NB4 (cell line): ENCODE results near the gene CDH4.

Source experiments
- DNase-seq: peaks from one replicate; pipeline ENCODE4 v3.0.0; 2010; ENCODE audit warnings: low read depth
- H3K4me3 ChIP-seq: one replicate; pipeline ENCODE4 v1.5.1; 2011; ENCODE audit warnings: mild to moderate bottlenecking, low read depth, low read length, moderate library complexity
- MYC ChIP-seq: IDR thresholded peaks from 2 replicates; pipeline ENCODE4 v1.6.1; 2011; ENCODE audit warnings: low read depth, low read length
- POLR2A ChIP-seq: IDR thresholded peaks from 2 replicates; pipeline ENCODE4 v1.6.1; 2011; ENCODE audit warnings: mild to moderate bottlenecking; ENCODE audit not compliant: insufficient read length; ENCODE audit errors: extremely low read depth
- TF ChIP-seq, protein P1 (sequence below): IDR thresholded peaks from one replicate; pipeline ENCODE4 v1.5.1; 2012; ENCODE audit warnings: low read depth, low read length
- TF ChIP-seq, protein P2 (sequence below): IDR thresholded peaks from 2 replicates; pipeline ENCODE4 v1.6.1; 2011; ENCODE audit warnings: low read depth, low read length

Gene CDH4

DNA sequence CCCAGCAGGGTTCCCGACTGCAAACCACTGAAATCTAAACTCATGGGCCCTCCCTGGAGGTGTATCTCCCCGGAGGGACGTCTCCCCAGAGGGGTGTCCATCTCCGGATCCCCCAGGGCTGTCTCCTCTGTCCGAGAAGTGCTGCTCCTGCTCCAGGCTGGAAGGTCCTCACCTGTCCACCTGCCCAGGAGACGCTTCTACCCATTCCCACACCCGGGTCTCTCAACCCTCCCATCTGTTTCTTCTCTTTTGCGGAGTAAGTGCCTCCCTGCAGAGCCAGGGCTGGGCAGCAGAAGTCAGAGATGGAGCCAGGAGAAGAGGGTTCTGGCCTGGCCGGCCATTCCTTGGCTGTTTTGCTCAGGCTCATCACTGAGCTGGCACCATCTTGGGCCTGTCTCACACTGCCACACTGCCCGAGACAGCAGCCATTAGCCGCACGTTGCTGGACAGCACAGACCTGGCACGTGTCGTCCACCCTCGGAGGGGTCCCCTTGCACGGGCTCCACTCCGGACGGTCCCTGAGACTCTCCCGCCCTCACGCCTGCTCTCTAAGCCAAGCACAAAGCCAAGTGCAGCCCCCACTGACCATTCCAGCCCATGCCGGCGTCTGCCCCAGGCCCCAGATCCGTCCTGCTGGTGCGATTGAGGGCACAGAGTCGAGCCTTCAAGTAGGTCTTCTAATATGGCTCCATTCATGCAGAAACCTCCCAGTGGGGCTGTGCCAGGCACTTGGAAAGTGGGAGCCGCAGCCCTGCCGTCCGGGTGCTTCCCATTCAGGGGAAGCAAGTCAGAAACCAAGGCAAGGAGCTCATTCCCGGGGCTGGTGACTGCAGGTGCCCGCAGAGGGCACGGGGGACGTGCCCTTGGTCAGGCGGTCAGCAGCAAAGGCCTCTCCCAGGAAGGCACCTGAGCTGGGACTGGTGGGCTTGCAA is 445.9 kb downstream of the CDH4 start:
- no peak for TF ChIP-seq MYC
- TF ChIP-seq, protein P1, sequence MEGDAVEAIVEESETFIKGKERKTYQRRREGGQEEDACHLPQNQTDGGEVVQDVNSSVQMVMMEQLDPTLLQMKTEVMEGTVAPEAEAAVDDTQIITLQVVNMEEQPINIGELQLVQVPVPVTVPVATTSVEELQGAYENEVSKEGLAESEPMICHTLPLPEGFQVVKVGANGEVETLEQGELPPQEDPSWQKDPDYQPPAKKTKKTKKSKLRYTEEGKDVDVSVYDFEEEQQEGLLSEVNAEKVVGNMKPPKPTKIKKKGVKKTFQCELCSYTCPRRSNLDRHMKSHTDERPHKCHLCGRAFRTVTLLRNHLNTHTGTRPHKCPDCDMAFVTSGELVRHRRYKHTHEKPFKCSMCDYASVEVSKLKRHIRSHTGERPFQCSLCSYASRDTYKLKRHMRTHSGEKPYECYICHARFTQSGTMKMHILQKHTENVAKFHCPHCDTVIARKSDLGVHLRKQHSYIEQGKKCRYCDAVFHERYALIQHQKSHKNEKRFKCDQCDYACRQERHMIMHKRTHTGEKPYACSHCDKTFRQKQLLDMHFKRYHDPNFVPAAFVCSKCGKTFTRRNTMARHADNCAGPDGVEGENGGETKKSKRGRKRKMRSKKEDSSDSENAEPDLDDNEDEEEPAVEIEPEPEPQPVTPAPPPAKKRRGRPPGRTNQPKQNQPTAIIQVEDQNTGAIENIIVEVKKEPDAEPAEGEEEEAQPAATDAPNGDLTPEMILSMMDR: no peak
- TF ChIP-seq, protein P2, sequence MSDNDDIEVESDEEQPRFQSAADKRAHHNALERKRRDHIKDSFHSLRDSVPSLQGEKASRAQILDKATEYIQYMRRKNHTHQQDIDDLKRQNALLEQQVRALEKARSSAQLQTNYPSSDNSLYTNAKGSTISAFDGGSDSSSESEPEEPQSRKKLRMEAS: no peak
- no peak for TF ChIP-seq POLR2A
- no peak for DNase-seq
- no peak overlapping the region for H3K4me3 ChIP-seq

DNA sequence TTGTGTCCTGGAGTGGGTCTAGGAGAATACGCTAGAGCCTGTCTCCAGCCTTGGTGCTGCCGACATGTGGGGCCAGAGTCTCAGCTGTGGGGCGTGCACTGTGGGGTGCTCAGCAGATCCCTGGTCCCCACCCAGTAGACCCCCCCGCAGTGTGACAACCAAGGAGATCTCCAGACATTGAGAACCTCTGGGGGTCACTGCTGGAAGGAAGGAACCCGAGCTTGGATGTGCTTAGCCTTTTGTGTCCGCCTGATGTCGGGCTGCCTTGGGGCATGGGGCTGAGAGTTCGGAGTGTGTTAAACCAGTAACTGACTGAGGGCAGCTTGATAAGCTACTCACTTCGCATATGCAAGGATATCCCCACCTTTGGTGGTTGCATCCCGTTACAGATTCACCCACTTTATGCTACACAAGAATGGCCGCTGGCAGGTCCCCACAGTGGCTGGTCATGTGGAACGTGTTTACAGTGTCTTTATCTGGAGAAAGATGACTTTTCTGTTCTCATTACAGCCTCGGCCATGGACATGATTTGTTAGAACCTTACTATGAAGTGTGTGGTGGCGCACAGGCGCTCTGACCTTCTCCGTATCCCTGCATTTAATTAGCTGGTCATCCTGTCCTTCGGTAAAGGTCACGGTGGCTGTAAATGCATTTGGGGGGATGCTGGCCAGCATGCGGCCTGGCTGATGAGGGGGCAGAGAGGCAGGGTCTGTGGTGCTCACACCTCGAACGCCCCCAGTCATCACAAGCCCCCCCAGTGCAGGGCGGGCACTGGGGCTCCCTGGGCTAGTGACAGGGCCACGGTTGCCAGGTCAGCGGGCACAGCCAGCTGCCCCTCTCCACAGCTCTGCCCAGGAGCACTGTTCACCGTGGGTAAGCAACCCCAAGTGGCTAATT is 446.8 kb downstream of the CDH4 start:
- DNase-seq: no peak
- TF ChIP-seq, protein P2: no peak
- TF ChIP-seq, protein P1: no peak
- TF ChIP-seq MYC (no peak), POLR2A (no peak)
- H3K4me3 ChIP-seq: no peak overlapping the region

- no peak for DNase-seq
- TF ChIP-seq, protein P2: no peak
- TF ChIP-seq POLR2A: no peak
- TF ChIP-seq MYC: no peak
- TF ChIP-seq, protein P1: no peak
- no peak overlapping the region for H3K4me3 ChIP-seq
Measured at GRCh38 chr20:61699495-61700374, 447.7 kb downstream of the CDH4 start.

GRCh38 chr20:61700595-61701140 is 448.6 kb downstream of the CDH4 start:
- H3K4me3 ChIP-seq: no peak overlapping the region
- DNase-seq: no peak
- TF ChIP-seq POLR2A (no peak), MYC (no peak)
- TF ChIP-seq, protein P2: no peak
- TF ChIP-seq, protein P1: no peak

- no peak for DNase-seq
- H3K4me3 ChIP-seq: no peak overlapping the region
- TF ChIP-seq, protein P1: no peak
- TF ChIP-seq, protein P2: no peak
- TF ChIP-seq MYC (no peak), POLR2A (no peak)
Measured at GRCh38 chr20:61701401-61701800, 449.3 kb downstream of the CDH4 start.
